GM12875 (cell line): ENCODE measurements around the gene RRM2.
A peak's percentile ranks its signal among the peaks of the same experiment; 100 is the strongest.

Source experiments
- H3K4me3 ChIP-seq: one replicate; pipeline ENCODE4 v1.5.1; 2011; ENCODE audit warnings: low read depth, low read length, control low read depth
- TF ChIP-seq, protein P1 (sequence below): IDR thresholded peaks from 2 replicates; pipeline ENCODE4 v1.5.1; 2011; ENCODE audit warnings: low read depth, mild to moderate bottlenecking, control low read depth, inconsistent platforms, low read length, moderate library complexity, borderline replicate concordance; ENCODE audit not compliant: insufficient read depth

Gene RRM2

DNA sequence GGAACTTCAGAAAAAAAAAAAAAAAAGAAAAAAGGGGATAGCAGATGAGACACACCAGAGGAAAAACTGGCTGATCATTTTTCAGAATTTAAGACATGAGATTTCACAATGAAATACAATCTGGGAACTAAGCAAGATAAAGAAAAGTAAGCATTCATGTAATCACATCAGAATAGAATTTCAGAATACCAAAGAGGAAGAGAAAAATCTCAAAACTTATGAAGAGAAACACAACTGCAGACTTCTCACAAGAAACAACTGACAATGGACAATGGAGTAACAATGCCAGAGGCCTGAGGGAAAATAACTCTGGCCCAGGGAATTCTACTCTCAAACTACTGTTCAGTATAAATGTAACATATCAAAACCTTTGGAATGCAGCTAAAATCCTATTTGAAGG, 13.2 kb upstream of the RRM2 start:
- no peak overlapping the region for H3K4me3 ChIP-seq
- TF ChIP-seq, protein P1, sequence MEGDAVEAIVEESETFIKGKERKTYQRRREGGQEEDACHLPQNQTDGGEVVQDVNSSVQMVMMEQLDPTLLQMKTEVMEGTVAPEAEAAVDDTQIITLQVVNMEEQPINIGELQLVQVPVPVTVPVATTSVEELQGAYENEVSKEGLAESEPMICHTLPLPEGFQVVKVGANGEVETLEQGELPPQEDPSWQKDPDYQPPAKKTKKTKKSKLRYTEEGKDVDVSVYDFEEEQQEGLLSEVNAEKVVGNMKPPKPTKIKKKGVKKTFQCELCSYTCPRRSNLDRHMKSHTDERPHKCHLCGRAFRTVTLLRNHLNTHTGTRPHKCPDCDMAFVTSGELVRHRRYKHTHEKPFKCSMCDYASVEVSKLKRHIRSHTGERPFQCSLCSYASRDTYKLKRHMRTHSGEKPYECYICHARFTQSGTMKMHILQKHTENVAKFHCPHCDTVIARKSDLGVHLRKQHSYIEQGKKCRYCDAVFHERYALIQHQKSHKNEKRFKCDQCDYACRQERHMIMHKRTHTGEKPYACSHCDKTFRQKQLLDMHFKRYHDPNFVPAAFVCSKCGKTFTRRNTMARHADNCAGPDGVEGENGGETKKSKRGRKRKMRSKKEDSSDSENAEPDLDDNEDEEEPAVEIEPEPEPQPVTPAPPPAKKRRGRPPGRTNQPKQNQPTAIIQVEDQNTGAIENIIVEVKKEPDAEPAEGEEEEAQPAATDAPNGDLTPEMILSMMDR = no peak

DNA sequence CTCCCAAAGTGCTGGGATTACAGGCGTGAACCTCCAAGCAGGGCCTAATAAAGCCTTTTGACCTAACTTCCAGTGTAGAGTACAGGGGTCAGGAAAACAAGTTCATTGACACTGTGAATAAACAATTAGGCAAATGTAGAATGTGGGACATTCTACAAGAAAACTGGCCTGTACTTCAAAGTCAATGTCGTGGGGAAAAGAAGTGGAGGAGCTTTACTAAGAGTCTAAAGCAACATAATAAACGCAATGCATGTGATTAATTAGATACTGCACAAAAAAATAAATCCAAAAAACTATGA, 3.6 kb upstream of the RRM2 start:
- TF ChIP-seq, protein P1 = no peak
- no peak overlapping the region for H3K4me3 ChIP-seq

DNA sequence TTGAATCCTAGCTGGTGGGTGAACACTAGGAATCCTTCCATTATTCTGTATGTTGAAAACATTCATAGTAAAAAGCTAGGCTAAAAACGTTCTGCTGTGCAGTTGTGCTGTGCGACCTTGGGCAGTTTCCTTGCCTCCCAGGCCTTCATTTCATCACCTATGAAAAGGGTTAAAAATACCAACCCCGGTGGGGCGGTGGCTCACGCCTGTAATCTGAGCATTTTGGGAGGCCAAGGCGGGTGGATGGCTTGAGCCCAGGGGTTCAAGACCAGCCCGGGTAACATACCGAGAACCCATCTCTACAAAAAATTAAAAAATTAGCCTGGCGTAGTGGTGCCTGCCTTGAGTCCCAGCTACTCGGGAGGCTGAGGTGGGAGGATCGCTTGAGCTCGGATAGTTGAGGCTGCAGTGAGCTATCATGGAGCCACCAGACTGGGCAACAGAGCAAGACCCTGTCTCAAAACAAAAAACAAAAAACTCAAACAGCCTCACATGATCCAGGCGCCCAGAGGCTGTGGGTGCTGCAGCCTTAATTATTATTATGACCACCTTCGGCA, 2.9 kb upstream of the RRM2 start:
- TF ChIP-seq, protein P1 = no peak

DNA sequence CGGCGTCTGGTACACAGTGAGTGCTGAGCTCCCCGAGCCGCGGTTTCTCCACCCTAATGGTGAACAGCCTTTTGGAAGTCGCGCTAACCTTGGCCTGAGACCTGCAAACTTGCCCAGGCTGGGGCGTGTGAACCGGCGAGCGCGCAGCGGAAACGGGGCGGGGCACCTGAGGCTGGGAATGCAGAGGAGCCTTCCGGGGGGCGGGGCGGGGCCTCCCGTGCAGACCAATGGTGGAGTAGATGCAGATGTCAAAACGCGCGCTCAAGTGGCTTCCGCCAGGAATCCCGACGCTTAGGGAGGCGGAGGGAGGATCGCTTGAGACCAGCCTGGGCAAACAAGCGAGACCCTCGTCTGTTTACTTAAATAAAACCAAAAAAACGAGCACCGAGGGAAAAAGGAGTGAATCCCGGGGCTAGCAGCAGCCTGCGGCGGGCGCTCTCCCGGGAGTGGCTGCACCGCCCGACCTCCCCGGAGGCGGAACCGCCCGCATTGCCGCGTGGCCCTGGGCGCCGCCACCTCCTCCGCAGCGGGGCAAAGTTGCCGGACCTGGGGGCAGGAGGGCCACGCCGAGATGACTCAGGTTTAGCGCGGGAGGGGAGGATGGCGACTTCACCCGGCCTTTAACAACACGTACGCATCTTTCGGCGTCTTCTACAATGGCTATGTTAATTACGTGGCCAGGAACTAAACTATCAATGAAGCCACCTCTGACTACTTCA, 2.2 kb upstream of the RRM2 start:
- peak overlapping the region; percentile 98 for H3K4me3 ChIP-seq
- TF ChIP-seq, protein P1 = no peak

More for the DNA sequence above, 2.9 kb upstream of the RRM2 start:
- peak overlapping the region; percentile 98 for H3K4me3 ChIP-seq

DNA sequence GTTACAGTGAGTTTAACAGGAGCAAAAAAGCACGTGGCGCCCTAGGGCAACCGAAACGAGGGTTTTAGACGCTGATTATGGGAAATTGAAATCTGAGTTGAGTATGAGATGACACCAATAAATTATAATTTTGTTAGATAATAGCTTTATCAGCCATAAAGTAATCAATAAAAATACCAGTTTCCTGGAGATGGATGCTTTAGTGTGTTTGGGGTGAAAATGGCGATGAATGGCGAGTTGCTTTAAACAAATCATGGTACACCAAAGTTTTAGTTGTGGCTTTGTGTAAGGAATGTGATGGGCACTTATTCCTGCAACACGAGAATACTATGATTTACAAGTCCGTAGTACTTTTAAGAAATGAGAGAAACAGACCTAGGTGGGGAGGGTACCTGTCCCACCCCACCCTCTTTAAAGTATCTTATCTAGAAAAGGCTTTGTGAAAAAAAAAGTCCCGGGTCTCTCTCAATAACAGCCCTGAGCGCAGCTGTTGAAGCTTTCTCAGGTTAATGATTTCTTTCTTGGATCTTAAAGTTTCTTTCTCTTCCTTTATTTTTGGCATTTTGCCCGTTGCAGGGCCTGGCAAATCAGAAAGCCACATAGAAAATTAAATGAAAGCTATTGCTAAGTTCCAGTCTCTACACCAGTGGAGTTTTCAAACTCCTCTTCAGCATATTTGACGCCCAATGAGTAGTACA, 1.5 kb upstream of the RRM2 start:
- TF ChIP-seq, protein P1 = no peak
- H3K4me3 ChIP-seq = peak overlapping the region; percentile 98

DNA sequence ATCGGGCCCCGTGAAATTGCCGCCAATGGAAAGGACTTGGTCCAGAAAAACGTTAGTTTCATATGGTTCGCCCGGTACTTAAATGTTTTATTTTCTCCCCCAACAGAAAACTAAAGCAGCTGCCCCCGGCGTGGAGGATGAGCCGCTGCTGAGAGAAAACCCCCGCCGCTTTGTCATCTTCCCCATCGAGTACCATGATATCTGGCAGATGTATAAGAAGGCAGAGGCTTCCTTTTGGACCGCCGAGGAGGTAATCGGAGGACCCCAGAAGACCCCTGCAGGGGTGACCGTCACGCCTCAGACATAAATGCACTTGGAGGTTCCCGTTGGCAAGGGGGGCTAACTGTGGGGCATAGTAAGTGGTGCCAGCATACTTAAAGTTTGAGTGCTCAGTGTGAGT, 742 bp downstream of the RRM2 start:
- TF ChIP-seq, protein P1 = no peak
- peak overlapping the region; percentile 98 for H3K4me3 ChIP-seq
